Uterus (tissue), 2 donors: ENCODE results near the gene CAPZA1.

Source experiments
- CTCF ChIP-seq, 4 experiments: fragments of 200-600 bp in 2 of 4; fragments of 450-650 bp in 2 of 4; sonication (generic) in 2 of 4; IDR thresholded peaks; one replicate each; pipeline ENCODE4 v1.5.1; 2016 to 2019; ENCODE audit warnings: antibody characterized with exemption in 4 of 4, mild to moderate bottlenecking in 2 of 4, moderate library complexity in 1 of 4
- POLR2A ChIP-seq, 2 donors: fragments of 450-650 bp; IDR thresholded peaks; one replicate each; pipeline ENCODE4 v1.6.1; 2016; ENCODE audit warnings: antibody characterized with exemption in 2 of 2, mild to moderate bottlenecking in 1 of 2, moderate library complexity in 1 of 2

GRCh38 chr1:112694363-112694929 is 74.8 kb downstream of the CAPZA1 start:
- TF ChIP-seq CTCF (IDR thresholded peaks at IDR 0.05) (no peak), POLR2A (IDR thresholded peaks at IDR 0.05) (no peak)
